Lower leg skin (tissue), 3 donors: ENCODE data around the gene CACNA2D4.

ENCODE experiments used
- CTCF ChIP-seq, 3 donors: fragments of 450-650 bp; IDR thresholded peaks; one replicate each; pipeline ENCODE4 v1.5.1; 2016; ENCODE audit warnings: antibody characterized with exemption in 3 of 3, mild to moderate bottlenecking in 3 of 3, moderate library complexity in 2 of 3
- POLR2A ChIP-seq, 2 donors: fragments of 450-650 bp; IDR thresholded peaks; one replicate each; pipeline ENCODE4 v1.6.1; 2016 to 2017; ENCODE audit warnings: antibody characterized with exemption in 2 of 2, mild to moderate bottlenecking in 1 of 2, moderate library complexity in 1 of 2

DNA sequence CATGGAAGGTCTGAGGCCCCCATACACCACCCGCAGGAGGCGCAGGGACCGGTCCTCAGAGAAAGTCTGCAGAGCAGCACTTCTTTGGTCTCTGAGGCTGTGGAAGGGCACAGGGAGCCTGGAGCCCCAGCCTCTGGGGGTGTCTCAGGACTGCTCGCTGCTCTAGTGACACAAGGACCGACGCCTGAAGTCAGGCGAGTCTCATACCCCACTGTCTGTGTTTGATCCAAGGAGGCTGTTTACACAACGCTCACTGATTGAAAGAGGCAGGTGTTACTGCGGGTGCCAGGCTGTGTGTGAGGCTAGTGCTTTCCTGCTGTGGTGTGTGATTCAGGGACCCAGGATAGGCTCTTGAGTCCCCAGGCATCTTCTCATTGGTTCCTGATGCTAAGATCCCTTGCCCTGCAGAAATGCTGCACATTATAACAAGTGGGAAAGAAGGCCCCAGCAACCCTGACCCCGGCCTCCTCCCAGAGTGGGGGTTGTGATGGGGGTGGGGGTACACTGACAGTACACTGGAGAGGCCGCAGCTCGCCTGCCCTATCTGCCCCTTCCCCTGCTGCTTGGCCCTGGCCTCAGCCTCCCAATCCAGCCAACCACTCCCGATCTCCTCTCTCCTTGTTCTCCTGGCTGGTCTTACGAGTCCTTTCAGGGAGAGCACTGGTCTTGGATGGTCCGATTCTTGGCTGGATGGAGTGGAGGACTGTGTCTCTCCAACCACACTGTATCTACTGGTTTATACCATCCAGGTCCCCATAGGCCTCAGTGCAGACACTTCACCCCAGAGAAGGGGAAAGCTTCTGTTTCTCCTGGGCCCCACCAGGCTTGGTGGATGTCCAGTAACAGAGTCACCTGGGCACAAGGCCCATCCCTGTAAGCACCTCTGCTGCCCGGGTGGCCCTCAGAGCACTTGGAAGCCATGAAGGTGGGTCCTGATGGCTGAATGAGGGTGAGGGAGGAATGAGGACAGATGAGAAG is 6.6 kb downstream of the CACNA2D4 start:
- TF ChIP-seq POLR2A (IDR thresholded peaks at IDR 0.05) = no peak
- TF ChIP-seq CTCF (IDR thresholded peaks at IDR 0.05) = no peak
